ENCODE results near the gene M1AP. TPM values are rescaled to one million over a fixed set of nuclear protein-coding genes. Genes with fewer than 3 reads are reported as not detected.

The M1AP gene
- total and polyA plus RNA-seq, 9 of the 15 experiments (the other 6 are each of a cell fraction or from before 2014, with no cell fraction given): 0.06 to 0.33 (median 0.11) TPM; not detected in 4

GRCh38 chr2:74525717-74526648 lies 122.1 kb downstream of the M1AP start, which contains the start of gene DQX1 (continued):
- TF ChIP-seq TAF1 (IDR thresholded peaks at IDR 0.05; ENCODE audit: control insufficient read depth, extremely low read depth, insufficient read depth, low read length, severe bottlenecking) (no peak), SMAD2 (IDR thresholded peaks at IDR 0.05; ENCODE audit: low read depth, low read length) (no peak), KLF16 (IDR thresholded peaks at IDR 0.05) (no peak), FOXM1 (IDR thresholded peaks at IDR 0.05; ENCODE audit: low read depth) (no peak), FOXM1 (CRISPR knock-in tag; IDR thresholded peaks at IDR 0.05; ENCODE audit: low read depth) (no peak), SIN3A (IDR thresholded peaks at IDR 0.05; ENCODE audit: borderline replicate concordance in 2 of 2, control insufficient read depth in 1 of 2, low read depth in 2 of 2, low read length in 2 of 2) (no peak), KLF10 (CRISPR knock-in tag; IDR thresholded peaks at IDR 0.05) (no peak), SNRNP70 (optimal IDR thresholded peaks at IDR 0.05; ENCODE audit: low read depth, low read length) (no peak), YY1 (IDR thresholded peaks at IDR 0.05; ENCODE audit: borderline replicate concordance in 1 of 3, control insufficient read depth in 1 of 3, extremely low read depth in 1 of 3, insufficient read depth in 3 of 3, insufficient read length in 1 of 3, insufficient replicate concordance in 2 of 3, low read depth in 1 of 3, low read length in 2 of 3) (no peak), SNAPC5 (CRISPR knock-in tag; IDR thresholded peaks at IDR 0.05) (no peak), ZNF143 (CRISPR knock-in tag; IDR thresholded peaks at IDR 0.05) (peak; percentile 83), SREBF1 (IDR thresholded peaks at IDR 0.05; ENCODE audit: borderline replicate concordance, low read depth, low read length) (no peak), SIN3B (IDR thresholded peaks at IDR 0.05; ENCODE audit: low read depth) (no peak), ZNF140 (CRISPR knock-in tag; IDR thresholded peaks at IDR 0.05) (no peak), RBM15 (IDR thresholded peaks at IDR 0.05; ENCODE audit: insufficient read depth, low read length) (no peak), MCM5 (IDR thresholded peaks at IDR 0.05; ENCODE audit: low read depth) (no peak), BCOR (IDR thresholded peaks at IDR 0.05) (no peak), RBFOX2 (IDR thresholded peaks at IDR 0.05; ENCODE audit: low read depth, low read length) (no peak), EHMT2 (IDR thresholded peaks at IDR 0.05) (no peak), ZNF551 (CRISPR knock-in tag; IDR thresholded peaks at IDR 0.05) (no peak), CAMTA2 (CRISPR knock-in tag; conservative IDR thresholded peaks at IDR 0.05) (no peak), ZNF707 (CRISPR knock-in tag; conservative IDR thresholded peaks at IDR 0.05) (no peak), ATF6 (CRISPR knock-in tag; IDR thresholded peaks at IDR 0.05) (0 out of 2 replicates have a peak, but pooled peaks have one; percentile 43), TOE1 (IDR thresholded peaks at IDR 0.05; ENCODE audit: borderline replicate concordance) (no peak), TOE1 (CRISPR knock-in tag; IDR thresholded peaks at IDR 0.05; ENCODE audit: borderline replicate concordance, low read depth) (no peak), LCOR (CRISPR knock-in tag; IDR thresholded peaks at IDR 0.05) (no peak), ZC3H8 (IDR thresholded peaks at IDR 0.05) (no peak), ZNF766 (CRISPR knock-in tag; conservative IDR thresholded peaks at IDR 0.05) (0 out of 2 replicates have a peak, but pooled peaks have one; percentile 37)
